ENCODE results near the gene TTC9B. TPM values are rescaled to one million over a fixed set of nuclear protein-coding genes. Genes with fewer than 3 reads are reported as not detected.

TTC9B gene
- total and polyA plus RNA-seq, 2 of the 13 experiments (the other 11 are each of a cell fraction or from before 2014, with no cell fraction given): not detected

- TF ChIP-seq HNF1A (IDR thresholded peaks at IDR 0.05; ENCODE audit: low read depth): 0 out of 2 replicates have a peak, but pooled peaks have one; percentile 30
- peak; percentile 84 for TF ChIP-seq HNF1A (CRISPR knock-in tag; IDR thresholded peaks at IDR 0.05; ENCODE audit: borderline replicate concordance)
- no peak for TF ChIP-seq ZBTB2 (CRISPR knock-in tag; IDR thresholded peaks at IDR 0.05; ENCODE audit: low read depth)
- no peak for TF ChIP-seq ZNF143 (CRISPR knock-in tag; IDR thresholded peaks at IDR 0.05)
- peak; percentile 97 for TF ChIP-seq MLX (CRISPR knock-in tag; IDR thresholded peaks at IDR 0.05)
- peak; percentile 97 for TF ChIP-seq PAXIP1 (CRISPR knock-in tag; conservative IDR thresholded peaks at IDR 0.05)
- TF ChIP-seq, protein P1, sequence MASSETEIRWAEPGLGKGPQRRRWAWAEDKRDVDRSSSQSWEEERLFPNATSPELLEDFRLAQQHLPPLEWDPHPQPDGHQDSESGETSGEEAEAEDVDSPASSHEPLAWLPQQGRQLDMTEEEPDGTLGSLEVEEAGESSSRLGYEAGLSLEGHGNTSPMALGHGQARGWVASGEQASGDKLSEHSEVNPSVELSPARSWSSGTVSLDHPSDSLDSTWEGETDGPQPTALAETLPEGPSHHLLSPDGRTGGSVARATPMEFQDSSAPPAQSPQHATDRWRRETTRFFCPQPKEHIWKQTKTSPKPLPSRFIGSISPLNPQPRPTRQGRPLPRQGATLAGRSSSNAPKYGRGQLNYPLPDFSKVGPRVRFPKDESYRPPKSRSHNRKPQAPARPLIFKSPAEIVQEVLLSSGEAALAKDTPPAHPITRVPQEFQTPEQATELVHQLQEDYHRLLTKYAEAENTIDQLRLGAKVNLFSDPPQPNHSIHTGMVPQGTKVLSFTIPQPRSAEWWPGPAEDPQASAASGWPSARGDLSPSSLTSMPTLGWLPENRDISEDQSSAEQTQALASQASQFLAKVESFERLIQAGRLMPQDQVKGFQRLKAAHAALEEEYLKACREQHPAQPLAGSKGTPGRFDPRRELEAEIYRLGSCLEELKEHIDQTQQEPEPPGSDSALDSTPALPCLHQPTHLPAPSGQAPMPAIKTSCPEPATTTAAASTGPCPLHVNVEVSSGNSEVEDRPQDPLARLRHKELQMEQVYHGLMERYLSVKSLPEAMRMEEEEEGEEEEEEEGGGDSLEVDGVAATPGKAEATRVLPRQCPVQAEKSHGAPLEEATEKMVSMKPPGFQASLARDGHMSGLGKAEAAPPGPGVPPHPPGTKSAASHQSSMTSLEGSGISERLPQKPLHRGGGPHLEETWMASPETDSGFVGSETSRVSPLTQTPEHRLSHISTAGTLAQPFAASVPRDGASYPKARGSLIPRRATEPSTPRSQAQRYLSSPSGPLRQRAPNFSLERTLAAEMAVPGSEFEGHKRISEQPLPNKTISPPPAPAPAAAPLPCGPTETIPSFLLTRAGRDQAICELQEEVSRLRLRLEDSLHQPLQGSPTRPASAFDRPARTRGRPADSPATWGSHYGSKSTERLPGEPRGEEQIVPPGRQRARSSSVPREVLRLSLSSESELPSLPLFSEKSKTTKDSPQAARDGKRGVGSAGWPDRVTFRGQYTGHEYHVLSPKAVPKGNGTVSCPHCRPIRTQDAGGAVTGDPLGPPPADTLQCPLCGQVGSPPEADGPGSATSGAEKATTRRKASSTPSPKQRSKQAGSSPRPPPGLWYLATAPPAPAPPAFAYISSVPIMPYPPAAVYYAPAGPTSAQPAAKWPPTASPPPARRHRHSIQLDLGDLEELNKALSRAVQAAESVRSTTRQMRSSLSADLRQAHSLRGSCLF (CRISPR knock-in tag; IDR thresholded peaks at IDR 0.05; ENCODE audit: borderline replicate concordance): no peak
- peak; percentile 92 for TF ChIP-seq ZNF556 (CRISPR knock-in tag; IDR thresholded peaks at IDR 0.05; ENCODE audit: borderline replicate concordance)
Observed at GRCh38 chr19:40231544-40232424, 13.6 kb upstream of the TTC9B start (continued).
